ENCODE results near the gene MTX1. TPM values are rescaled to one million over a fixed set of nuclear protein-coding genes. Genes with fewer than 3 reads are reported as not detected.
A peak's percentile ranks its signal among the peaks of the same experiment; 100 is the strongest.
"Not testable (repeated sequence)": the region's sequence is repeated elsewhere in the genome, so short reads cannot be mapped to it uniquely, and the experiment has no call there.

Gene MTX1
- polyA plus RNA-seq, 4 donors: 40.0 to 72.2 (median 49.4) TPM

DNA sequence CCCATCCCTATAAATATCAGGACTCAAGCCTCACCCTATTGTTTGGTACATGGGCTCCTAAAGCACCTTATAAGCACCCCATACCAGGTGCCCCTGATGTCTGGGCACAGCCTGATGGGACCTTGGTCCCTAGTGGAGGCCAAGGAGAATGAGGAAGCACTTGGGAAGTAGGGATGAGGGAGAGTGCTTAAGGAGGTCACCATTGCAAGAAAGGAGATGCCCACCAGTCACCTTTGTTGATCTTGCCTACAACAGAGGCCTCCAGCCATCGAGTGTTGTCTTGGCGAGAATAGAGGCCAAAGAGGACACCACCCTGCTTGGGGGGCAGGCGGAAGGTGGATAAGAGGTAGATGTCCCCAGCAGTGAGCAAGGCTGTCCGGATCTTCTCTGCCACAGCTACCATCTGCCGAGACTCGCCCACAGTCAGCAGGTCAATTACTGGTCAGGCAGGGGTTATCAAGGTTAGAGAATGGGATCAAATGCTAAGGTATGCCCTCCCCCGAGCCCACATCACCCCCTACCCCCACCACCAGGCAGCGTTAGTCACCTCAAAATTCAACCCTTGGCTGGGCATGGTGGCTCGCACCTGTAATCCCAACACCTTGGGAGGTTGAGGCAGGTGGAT is 2.4 kb upstream of the MTX1 start:
- WGBS, 3 donors: 65 to 76% (median 73%) methylated on average over 9 of the region's 9 CpGs
- FAIRE-seq (no peak), DNase-seq (no peak)
- Histone ChIP-seq H3K9me3 (ENCODE audit: control insufficient read depth in 2 of 2, insufficient read depth in 1 of 2, low read depth in 1 of 2, low read length in 1 of 2) (no peaks in the 10 kb centered on the region), H3K4me1 (ENCODE audit: control insufficient read depth in 3 of 3, insufficient read depth in 2 of 3, low read depth in 1 of 3, low read length in 2 of 3) (peaks cover 0 to 22% (median 8%) of the 10 kb centered on the region in 3 donors), H3K27me3 (ENCODE audit: control insufficient read depth in 3 of 3, insufficient read depth in 3 of 3, low read length in 3 of 3) (no peaks in the 10 kb centered on the region), H3K36me3 (ENCODE audit: control insufficient read depth in 3 of 3, insufficient read depth in 2 of 3, low read depth in 1 of 3, low read length in 3 of 3) (peaks cover 0 to 23% (median 0%) of the 10 kb centered on the region in 3 donors), H3K4me3 (ENCODE audit: low read depth in 1 of 3, low read length in 3 of 3) (no peak overlapping the region), H3K27ac (ENCODE audit: low read depth in 1 of 3, low read length in 2 of 3) (no peak overlapping the region)

DNA sequence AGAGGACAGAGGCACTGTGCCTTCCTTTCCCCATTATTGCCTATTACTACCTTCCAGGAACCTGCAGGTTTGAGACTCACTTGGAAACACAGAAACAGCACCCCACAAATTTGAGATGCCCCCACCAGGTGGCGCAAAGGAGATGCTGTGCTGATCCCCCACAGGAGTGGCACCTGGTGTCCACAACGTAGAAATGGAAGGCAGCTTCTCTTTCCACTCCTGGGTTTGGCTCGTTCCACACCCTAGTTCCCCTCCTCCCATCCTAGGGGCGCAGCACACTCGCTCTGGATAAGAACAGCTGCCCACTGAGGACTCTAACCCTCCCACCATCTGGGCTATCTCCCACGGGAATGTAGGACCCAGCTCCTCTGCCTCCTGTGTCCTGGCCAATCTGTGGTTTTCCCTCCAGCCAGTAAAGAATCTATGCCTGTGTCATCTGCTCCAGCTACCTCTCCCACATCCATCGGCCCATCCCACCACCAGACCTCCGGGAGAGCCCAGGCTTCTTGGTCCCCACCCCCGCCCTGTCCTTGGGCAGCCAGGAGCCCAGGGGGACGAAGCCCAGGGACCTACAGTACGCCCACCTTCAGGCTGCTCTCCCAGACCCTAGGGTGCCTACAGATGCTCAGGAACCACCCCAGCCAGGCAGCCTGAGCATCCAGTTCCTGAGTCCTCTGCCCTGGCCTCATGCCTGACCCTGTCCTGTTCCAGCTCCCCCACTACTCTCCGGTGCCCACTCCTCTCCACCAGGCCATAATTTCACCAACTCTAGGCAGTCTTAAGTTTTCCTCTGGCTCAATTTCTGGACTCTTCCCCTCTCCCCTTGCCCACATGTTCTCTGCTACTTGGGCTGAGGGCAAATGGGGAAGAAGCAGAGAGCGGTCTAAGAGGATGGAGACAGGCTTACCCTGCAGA is 1.3 kb upstream of the MTX1 start:
- WGBS, 3 donors: 25 to 32% (median 30%) methylated on average over 13 of the region's 13 CpGs
- no peak for FAIRE-seq
- peak overlapping the region in 1 of 3 donors; percentile 86 for H3K4me3 ChIP-seq (ENCODE audit: low read depth in 1 of 3, low read length in 3 of 3)

DNA sequence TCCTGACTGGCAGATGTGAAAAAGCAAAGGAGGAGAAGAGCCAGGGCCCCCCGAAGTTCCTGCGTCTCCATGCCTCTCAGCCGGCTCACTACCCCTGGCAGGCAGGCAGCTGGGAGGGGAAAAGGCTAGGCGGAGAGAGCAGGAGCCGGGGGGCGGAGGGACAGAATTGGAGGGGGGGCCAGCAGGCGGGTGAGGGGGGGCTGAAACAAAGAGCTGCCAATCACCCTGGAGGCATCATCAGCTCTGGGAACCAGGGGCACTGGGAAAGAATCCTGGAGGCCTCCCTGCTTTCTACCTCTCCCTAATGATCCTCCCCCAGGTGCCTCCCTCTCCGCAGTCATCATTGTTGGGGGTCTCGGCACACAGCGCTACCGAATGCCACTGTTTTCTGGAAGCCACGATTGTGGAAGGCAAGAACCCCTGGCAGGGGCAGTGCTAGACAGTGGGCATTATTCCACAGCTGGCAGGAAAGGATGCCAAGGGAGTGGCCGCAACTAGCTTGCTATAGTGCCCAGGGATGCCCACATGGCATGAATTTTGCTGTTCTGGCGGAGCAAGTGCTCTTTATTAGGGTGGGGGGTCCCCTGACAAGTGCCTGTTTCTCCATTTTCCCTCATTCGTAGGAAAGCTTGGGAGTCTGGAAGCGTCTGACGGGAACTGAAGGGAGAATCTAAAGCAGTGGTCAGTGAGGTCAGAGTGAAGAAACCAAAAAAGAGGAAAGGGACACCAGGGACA is 522 bp upstream of the MTX1 start, which contains the start of gene THBS3:
THBS3 (minus strand) TSS at position 92 of the 735 bp plus-strand sequence; CDS start at position 71, 21 bp downstream.
- H3K9me3 ChIP-seq (ENCODE audit: control insufficient read depth in 2 of 2, insufficient read depth in 1 of 2, low read depth in 1 of 2, low read length in 1 of 2): no peaks in the 10 kb centered on the region
- FAIRE-seq: no peak
- no peaks in the 10 kb centered on the region for H3K27me3 ChIP-seq (ENCODE audit: control insufficient read depth in 3 of 3, insufficient read depth in 3 of 3, low read length in 3 of 3)
- peaks cover 0 to 22% (median 8%) of the 10 kb centered on the region in 3 donors for H3K4me1 ChIP-seq (ENCODE audit: control insufficient read depth in 3 of 3, insufficient read depth in 2 of 3, low read depth in 1 of 3, low read length in 2 of 3)
- peak within 1 kb of the TSS; percentile 62 to 86 (median 79) for H3K4me3 ChIP-seq (ENCODE audit: low read depth in 1 of 3, low read length in 3 of 3)
- peaks cover 0 to 22% (median 0%) of the 10 kb centered on the region in 3 donors for H3K36me3 ChIP-seq (ENCODE audit: control insufficient read depth in 3 of 3, insufficient read depth in 2 of 3, low read depth in 1 of 3, low read length in 3 of 3)
- no peak for DNase-seq
- 27 to 43% (median 30%) methylated on average over 17 of the region's 17 CpGs for WGBS, 3 donors
- H3K27ac ChIP-seq (ENCODE audit: low read depth in 1 of 3, low read length in 2 of 3): peak within 1 kb of the TSS; percentile 84 to 100 (median 98)

More for the DNA sequence above, 1.3 kb upstream of the MTX1 start:
- Histone ChIP-seq H3K27ac (ENCODE audit: low read depth in 1 of 3, low read length in 2 of 3) (peak overlapping the region in 2 of 3 donors; percentile 98 to 100), H3K27me3 (ENCODE audit: control insufficient read depth in 3 of 3, insufficient read depth in 3 of 3, low read length in 3 of 3) (no peaks in the 10 kb centered on the region), H3K9me3 (ENCODE audit: control insufficient read depth in 2 of 2, insufficient read depth in 1 of 2, low read depth in 1 of 2, low read length in 1 of 2) (no peaks in the 10 kb centered on the region), H3K36me3 (ENCODE audit: control insufficient read depth in 3 of 3, insufficient read depth in 2 of 3, low read depth in 1 of 3, low read length in 3 of 3) (peaks cover 0 to 22% (median 0%) of the 10 kb centered on the region in 3 donors), H3K4me1 (ENCODE audit: control insufficient read depth in 3 of 3, insufficient read depth in 2 of 3, low read depth in 1 of 3, low read length in 2 of 3) (peaks cover 0 to 22% (median 8%) of the 10 kb centered on the region in 3 donors)
- peak; percentile 89 to 91 for DNase-seq

DNA sequence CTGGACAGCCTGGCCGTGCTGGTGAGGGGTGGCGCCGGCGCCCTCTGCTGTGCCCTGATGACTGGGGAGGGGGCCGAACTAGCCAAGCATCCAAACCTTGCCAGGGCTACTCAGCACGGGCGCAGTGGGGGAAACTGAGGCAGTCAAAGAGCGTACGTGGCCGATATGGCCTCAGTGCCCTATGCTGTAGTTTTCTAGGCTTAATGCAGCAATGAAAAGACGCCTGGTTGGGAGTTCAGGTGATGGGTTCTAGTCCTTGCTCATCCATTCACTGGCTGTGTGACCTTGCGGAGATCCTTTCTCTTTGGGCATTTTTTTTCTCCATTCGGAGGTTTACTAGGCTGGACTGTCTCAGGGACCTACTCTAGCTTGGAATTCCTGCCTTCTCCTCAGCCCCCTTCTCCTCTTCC is 822 bp downstream of the MTX1 start:
- H3K27ac ChIP-seq (ENCODE audit: low read depth in 1 of 3, low read length in 2 of 3): peak overlapping the region; percentile 84 to 100 (median 98)
- FAIRE-seq: no peak

DNA sequence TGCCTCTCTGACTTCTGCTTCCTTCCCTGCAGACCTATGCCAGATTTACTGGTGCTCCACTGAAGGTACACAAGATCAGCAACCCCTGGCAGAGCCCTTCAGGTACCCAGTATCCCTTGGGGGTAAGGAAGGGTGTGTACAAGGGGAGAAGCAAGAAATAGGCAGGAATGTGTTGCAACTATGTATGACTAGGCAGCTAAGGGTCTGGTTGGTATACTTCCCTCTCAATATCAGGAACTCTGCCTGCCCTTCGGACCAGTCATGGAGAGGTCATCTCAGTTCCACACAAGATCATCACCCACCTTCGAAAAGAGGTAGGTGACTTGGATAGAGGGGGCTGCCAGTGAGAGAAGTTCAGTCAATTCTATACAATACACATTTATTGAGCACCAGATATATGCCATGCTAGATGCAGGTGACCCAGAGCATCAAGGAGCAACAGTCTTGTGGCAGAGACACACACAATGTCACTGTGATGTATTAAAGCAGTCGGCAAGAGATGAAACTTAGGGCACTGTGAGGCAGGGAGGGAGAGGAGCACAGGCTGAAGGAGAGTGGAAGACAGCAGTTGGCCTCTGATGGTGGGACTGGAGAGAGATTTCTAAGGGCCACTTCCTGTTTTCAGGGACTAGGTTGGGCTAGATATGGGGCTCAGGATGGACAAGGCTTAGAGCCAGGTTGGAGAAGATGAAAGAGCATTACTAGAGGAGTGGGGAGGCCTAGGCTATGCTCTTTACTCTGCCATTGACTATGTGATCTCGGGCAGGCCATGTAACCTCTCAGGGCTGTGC is 2.0 kb downstream of the MTX1 start:
- 81 to 87% (median 85%) methylated on average over 4 of the region's 4 CpGs for WGBS, 3 donors
- Histone ChIP-seq H3K4me3 (ENCODE audit: low read depth in 1 of 3, low read length in 3 of 3) (no peak overlapping the region), H3K9me3 (ENCODE audit: control insufficient read depth in 2 of 2, insufficient read depth in 1 of 2, low read depth in 1 of 2, low read length in 1 of 2) (no peaks in the 10 kb centered on the region)

More for the DNA sequence above, 822 bp downstream of the MTX1 start:
- DNase-seq: no peak
- peaks cover 0 to 22% (median 0%) of the 10 kb centered on the region in 3 donors for H3K36me3 ChIP-seq (ENCODE audit: control insufficient read depth in 3 of 3, insufficient read depth in 2 of 3, low read depth in 1 of 3, low read length in 3 of 3)
- peak overlapping the region; percentile 62 to 86 (median 79) for H3K4me3 ChIP-seq (ENCODE audit: low read depth in 1 of 3, low read length in 3 of 3)
- H3K9me3 ChIP-seq (ENCODE audit: control insufficient read depth in 2 of 2, insufficient read depth in 1 of 2, low read depth in 1 of 2, low read length in 1 of 2): no peaks in the 10 kb centered on the region
- peaks cover 0 to 22% (median 8%) of the 10 kb centered on the region in 3 donors for H3K4me1 ChIP-seq (ENCODE audit: control insufficient read depth in 3 of 3, insufficient read depth in 2 of 3, low read depth in 1 of 3, low read length in 2 of 3)
- 2% methylated on average over 13 of the region's 13 CpGs for WGBS, 3 donors
- H3K27me3 ChIP-seq (ENCODE audit: control insufficient read depth in 3 of 3, insufficient read depth in 3 of 3, low read length in 3 of 3): no peaks in the 10 kb centered on the region

DNA sequence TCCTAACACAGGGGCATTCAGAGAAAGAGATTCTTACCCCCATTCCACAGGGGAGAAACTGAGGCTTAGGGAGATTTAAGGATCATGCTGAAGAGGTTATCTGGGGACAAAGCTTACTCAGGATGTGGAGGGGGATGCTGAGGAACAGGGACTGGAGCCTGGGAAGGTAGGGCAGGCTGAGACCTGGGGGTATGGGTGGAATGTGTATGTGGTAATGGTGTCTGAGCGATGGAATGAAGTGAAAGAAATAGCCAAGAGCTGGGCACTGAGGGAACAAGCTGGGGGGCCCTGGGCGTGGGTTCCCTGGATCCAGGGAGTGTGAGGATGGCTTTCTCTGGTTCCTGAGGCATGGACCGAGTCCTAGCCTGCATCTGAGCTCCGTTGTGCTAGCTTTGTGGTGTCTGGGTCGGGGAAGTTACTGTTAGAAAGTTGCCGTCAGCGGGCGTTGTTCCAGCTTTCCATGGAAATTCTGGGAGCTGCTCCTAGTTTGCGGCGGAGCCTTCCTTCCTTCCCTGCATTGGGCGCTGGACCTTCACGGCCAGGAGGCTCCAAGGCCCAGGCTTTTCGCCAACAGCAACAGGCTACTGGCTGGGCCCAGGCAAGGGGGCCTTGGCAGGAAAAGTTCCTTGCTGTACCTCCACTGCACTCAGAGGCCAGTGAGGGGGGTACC is 3.0 kb downstream of the MTX1 start:
- 78 to 93% (median 87%) methylated on average over 13 of the region's 13 CpGs for WGBS, 3 donors
- Histone ChIP-seq H3K36me3 (ENCODE audit: control insufficient read depth in 3 of 3, insufficient read depth in 2 of 3, low read depth in 1 of 3, low read length in 3 of 3) (peaks cover 0 to 32% (median 0%) of the 10 kb centered on the region in 3 donors), H3K4me1 (ENCODE audit: control insufficient read depth in 3 of 3, insufficient read depth in 2 of 3, low read depth in 1 of 3, low read length in 2 of 3) (peaks cover 0 to 22% (median 8%) of the 10 kb centered on the region in 3 donors)
- DNase-seq; H3K27ac ChIP-seq (ENCODE audit: low read depth in 1 of 3, low read length in 2 of 3); FAIRE-seq; H3K9me3 ChIP-seq (ENCODE audit: control insufficient read depth in 2 of 2, insufficient read depth in 1 of 2, low read depth in 1 of 2, low read length in 1 of 2); H3K27me3 ChIP-seq (ENCODE audit: control insufficient read depth in 3 of 3, insufficient read depth in 3 of 3, low read length in 3 of 3); H3K4me3 ChIP-seq (ENCODE audit: low read depth in 1 of 3, low read length in 3 of 3): not testable (repeated sequence)

More for the DNA sequence above, 2.0 kb downstream of the MTX1 start:
- no peaks in the 10 kb centered on the region for H3K27me3 ChIP-seq (ENCODE audit: control insufficient read depth in 3 of 3, insufficient read depth in 3 of 3, low read length in 3 of 3)
- peaks cover 0 to 22% (median 8%) of the 10 kb centered on the region in 3 donors for H3K4me1 ChIP-seq (ENCODE audit: control insufficient read depth in 3 of 3, insufficient read depth in 2 of 3, low read depth in 1 of 3, low read length in 2 of 3)
- FAIRE-seq: no peak
- DNase-seq: no peak
- H3K36me3 ChIP-seq (ENCODE audit: control insufficient read depth in 3 of 3, insufficient read depth in 2 of 3, low read depth in 1 of 3, low read length in 3 of 3): peaks cover 0 to 25% (median 0%) of the 10 kb centered on the region in 3 donors
- no peak overlapping the region for H3K27ac ChIP-seq (ENCODE audit: low read depth in 1 of 3, low read length in 2 of 3)

DNA sequence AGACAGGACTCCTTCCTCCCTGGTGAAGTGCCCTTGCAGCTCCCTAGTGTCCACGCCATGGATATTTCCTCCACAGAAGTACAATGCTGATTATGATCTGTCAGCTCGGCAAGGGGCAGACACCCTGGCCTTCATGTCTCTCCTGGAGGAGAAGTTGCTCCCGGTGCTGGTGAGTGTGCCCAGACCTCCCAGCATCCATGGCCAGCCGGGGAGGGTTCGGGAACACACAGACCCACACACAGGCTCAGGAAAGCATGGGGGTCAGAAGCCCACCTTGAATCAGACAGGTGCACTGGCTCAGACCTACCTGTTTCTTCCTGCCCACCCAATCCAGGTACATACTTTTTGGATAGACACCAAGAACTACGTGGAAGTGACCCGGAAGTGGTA is 3.6 kb downstream of the MTX1 start:
- not testable (repeated sequence) for H3K9me3 ChIP-seq (ENCODE audit: control insufficient read depth in 2 of 2, insufficient read depth in 1 of 2, low read depth in 1 of 2, low read length in 1 of 2); DNase-seq; H3K27ac ChIP-seq (ENCODE audit: low read depth in 1 of 3, low read length in 2 of 3); FAIRE-seq; H3K4me3 ChIP-seq (ENCODE audit: low read depth in 1 of 3, low read length in 3 of 3); H3K27me3 ChIP-seq (ENCODE audit: control insufficient read depth in 3 of 3, insufficient read depth in 3 of 3, low read length in 3 of 3)
- peaks cover 0 to 34% (median 0%) of the 10 kb centered on the region in 3 donors for H3K36me3 ChIP-seq (ENCODE audit: control insufficient read depth in 3 of 3, insufficient read depth in 2 of 3, low read depth in 1 of 3, low read length in 3 of 3)
- H3K4me1 ChIP-seq (ENCODE audit: control insufficient read depth in 3 of 3, insufficient read depth in 2 of 3, low read depth in 1 of 3, low read length in 2 of 3): peaks cover 0 to 20% (median 8%) of the 10 kb centered on the region in 3 donors
- 75 to 85% (median 76%) methylated on average over 7 of the region's 7 CpGs for WGBS, 3 donors

All from small intestine (tissue), 7 donors.